Measurements from ENCODE around the gene VAMP8. TPM values are rescaled to one million over a fixed set of nuclear protein-coding genes. Genes with fewer than 3 reads are reported as not detected.
A peak's percentile ranks its signal among the peaks of the same experiment; 100 is the strongest.
"Not testable (repeated sequence)": the region's sequence is repeated elsewhere in the genome, so short reads cannot be mapped to it uniquely, and the experiment has no call there.

The VAMP8 gene
- total RNA-seq, 3 donors from 2014 or later: 64.6 to 75.9 (median 71.2) TPM

GRCh38 chr2:85605406-85606115, 28.2 kb downstream of the VAMP8 start:
- Mint-ChIP-seq H3K4me1 (ENCODE audit: low read depth) (peaks cover 39% of the 10 kb centered on the region), H3K36me3 (ENCODE audit: insufficient read depth) (peaks cover 10% of the 10 kb centered on the region), H3K4me3 (no peak overlapping the region), H3K9me3 (no peaks in the 10 kb centered on the region), H3K27me3 (ENCODE audit: low read depth) (no peaks in the 10 kb centered on the region)
- no peak for ATAC-seq
- DNase-seq: no peak

GRCh38 chr2:85606116-85606455, 28.7 kb downstream of the VAMP8 start:
- no peaks in the 10 kb centered on the region for H3K27me3 Mint-ChIP-seq (ENCODE audit: low read depth)
- ATAC-seq (no peak), DNase-seq (no peak)
- H3K4me1 Mint-ChIP-seq (ENCODE audit: low read depth): peaks cover 37% of the 10 kb centered on the region
- H3K9me3 Mint-ChIP-seq: no peaks in the 10 kb centered on the region
- peaks cover 10% of the 10 kb centered on the region for H3K36me3 Mint-ChIP-seq (ENCODE audit: insufficient read depth)
- H3K4me3 Mint-ChIP-seq: no peak overlapping the region

- Mint-ChIP-seq H3K9me3 (no peaks in the 10 kb centered on the region), H3K4me3 (no peak overlapping the region), H3K4me1 (ENCODE audit: low read depth) (peaks cover 41% of the 10 kb centered on the region), H3K27me3 (ENCODE audit: low read depth) (no peaks in the 10 kb centered on the region), H3K36me3 (ENCODE audit: insufficient read depth) (peaks cover 12% of the 10 kb centered on the region)
- ATAC-seq: no peak
- no peak for DNase-seq
These were observed 30.2 kb downstream of the VAMP8 start for GRCh38 chr2:85607268-85608215.

GRCh38 chr2:85611217-85611704, 33.9 kb downstream of the VAMP8 start:
- H3K9me3 Mint-ChIP-seq: no peaks in the 10 kb centered on the region
- H3K4me1 Mint-ChIP-seq (ENCODE audit: low read depth): peaks cover 23% of the 10 kb centered on the region
- no peaks in the 10 kb centered on the region for H3K27me3 Mint-ChIP-seq (ENCODE audit: low read depth)
- DNase-seq (no peak), ATAC-seq (peak in 1 of 2 donors; percentile 16)
- peak overlapping the region; percentile 93 for H3K4me3 Mint-ChIP-seq
- H3K36me3 Mint-ChIP-seq (ENCODE audit: insufficient read depth): peaks cover 12% of the 10 kb centered on the region

GRCh38 chr2:85611705-85612587, 34.6 kb downstream of the VAMP8 start, which contains the start of gene C2orf68:
TSS of gene C2orf68 (minus strand) at chr2:85612066. CDS start at chr2:85611984, 82 bp downstream.
- H3K9me3 Mint-ChIP-seq: no peaks in the 10 kb centered on the region
- H3K4me3 Mint-ChIP-seq: peak within 1 kb of the TSS; percentile 93
- no peaks in the 10 kb centered on the region for H3K27me3 Mint-ChIP-seq (ENCODE audit: low read depth)
- ATAC-seq (peak; percentile 69 to 71), DNase-seq (peak; percentile 74)
- H3K36me3 Mint-ChIP-seq (ENCODE audit: insufficient read depth): peaks cover 12% of the 10 kb centered on the region
- peaks cover 23% of the 10 kb centered on the region for H3K4me1 Mint-ChIP-seq (ENCODE audit: low read depth)

- Mint-ChIP-seq H3K4me1 (ENCODE audit: low read depth) (peaks cover 29% of the 10 kb centered on the region), H3K4me3 (peak overlapping the region; percentile 29), H3K9me3 (no peaks in the 10 kb centered on the region), H3K27me3 (ENCODE audit: low read depth) (no peaks in the 10 kb centered on the region), H3K36me3 (ENCODE audit: insufficient read depth) (peaks cover 6% of the 10 kb centered on the region)
- DNase-seq: no peak
- ATAC-seq: no peak
These were observed 36.5 kb downstream of the VAMP8 start for GRCh38 chr2:85613717-85614515.

GRCh38 chr2:85614757-85615156, 37.4 kb downstream of the VAMP8 start:
- DNase-seq; H3K27me3 Mint-ChIP-seq (ENCODE audit: low read depth); H3K9me3 Mint-ChIP-seq; H3K4me3 Mint-ChIP-seq; ATAC-seq; H3K36me3 Mint-ChIP-seq (ENCODE audit: insufficient read depth): not testable (repeated sequence)
- H3K4me1 Mint-ChIP-seq (ENCODE audit: low read depth): peaks cover 28% of the 10 kb centered on the region

- Mint-ChIP-seq H3K4me1 (ENCODE audit: low read depth) (peaks cover 23% of the 10 kb centered on the region), H3K27me3 (ENCODE audit: low read depth) (no peaks in the 10 kb centered on the region), H3K4me3 (peak overlapping the region; percentile 97), H3K9me3 (no peaks in the 10 kb centered on the region), H3K36me3 (ENCODE audit: insufficient read depth) (peaks cover 6% of the 10 kb centered on the region)
- no peak for DNase-seq
- ATAC-seq: no peak
These were observed 38.0 kb downstream of the VAMP8 start for GRCh38 chr2:85615413-85615728.

GRCh38 chr2:85617723-85618122, 40.3 kb downstream of the VAMP8 start:
- Mint-ChIP-seq H3K4me1 (ENCODE audit: low read depth) (peaks cover 15% of the 10 kb centered on the region), H3K4me3 (peak overlapping the region; percentile 97), H3K36me3 (ENCODE audit: insufficient read depth) (peaks cover 12% of the 10 kb centered on the region)
- ATAC-seq; H3K9me3 Mint-ChIP-seq; DNase-seq; H3K27me3 Mint-ChIP-seq (ENCODE audit: low read depth): not testable (repeated sequence)

GRCh38 chr2:85619617-85620016, 42.2 kb downstream of the VAMP8 start:
- DNase-seq: no peak
- Mint-ChIP-seq H3K27me3 (ENCODE audit: low read depth) (no peaks in the 10 kb centered on the region), H3K9me3 (no peaks in the 10 kb centered on the region), H3K4me1 (ENCODE audit: low read depth) (peaks cover 17% of the 10 kb centered on the region), H3K4me3 (no peak overlapping the region), H3K36me3 (ENCODE audit: insufficient read depth) (peaks cover 28% of the 10 kb centered on the region)
- ATAC-seq: no peak

- Mint-ChIP-seq H3K27me3 (ENCODE audit: low read depth) (no peaks in the 10 kb centered on the region), H3K36me3 (ENCODE audit: insufficient read depth) (peaks cover 42% of the 10 kb centered on the region), H3K4me1 (ENCODE audit: low read depth) (peaks cover 17% of the 10 kb centered on the region), H3K4me3 (no peak overlapping the region), H3K9me3 (no peaks in the 10 kb centered on the region)
- DNase-seq (no peak), ATAC-seq (no peak)
These were observed 44.0 kb downstream of the VAMP8 start for GRCh38 chr2:85621338-85621737.

GRCh38 chr2:85623991-85624390, 46.6 kb downstream of the VAMP8 start:
- Mint-ChIP-seq H3K4me1 (ENCODE audit: low read depth) (peaks cover 12% of the 10 kb centered on the region), H3K4me3 (no peak overlapping the region), H3K9me3 (no peaks in the 10 kb centered on the region), H3K27me3 (ENCODE audit: low read depth) (no peaks in the 10 kb centered on the region), H3K36me3 (ENCODE audit: insufficient read depth) (peaks cover 49% of the 10 kb centered on the region)
- no peak for ATAC-seq
- DNase-seq: no peak

GRCh38 chr2:85628658-85629057, 51.3 kb downstream of the VAMP8 start:
- Mint-ChIP-seq H3K36me3 (ENCODE audit: insufficient read depth) (peaks cover 50% of the 10 kb centered on the region), H3K27me3 (ENCODE audit: low read depth) (no peaks in the 10 kb centered on the region), H3K4me1 (ENCODE audit: low read depth) (peaks cover 11% of the 10 kb centered on the region), H3K9me3 (no peaks in the 10 kb centered on the region), H3K4me3 (no peak overlapping the region)
- DNase-seq (no peak), ATAC-seq (peak; percentile 74 to 79)

All from activated T-cell treated with anti-CD3 and anti-CD28 coated beads, Interleukin-2, amount 50 U/mL, for 4 hours (primary cell).